Activated naive CD4-positive, alpha-beta T cell treated with anti-CD3 and anti-CD28 coated beads, Interleukin-2, amount 50 U/mL, for 16 hours (primary cell): ENCODE data around the gene MAP1LC3B.

ENCODE experiments used
- DNase-seq: peaks from one replicate; pipeline ENCODE4 v3.0.0-alpha.2; 2020

The MAP1LC3B gene

DNA sequence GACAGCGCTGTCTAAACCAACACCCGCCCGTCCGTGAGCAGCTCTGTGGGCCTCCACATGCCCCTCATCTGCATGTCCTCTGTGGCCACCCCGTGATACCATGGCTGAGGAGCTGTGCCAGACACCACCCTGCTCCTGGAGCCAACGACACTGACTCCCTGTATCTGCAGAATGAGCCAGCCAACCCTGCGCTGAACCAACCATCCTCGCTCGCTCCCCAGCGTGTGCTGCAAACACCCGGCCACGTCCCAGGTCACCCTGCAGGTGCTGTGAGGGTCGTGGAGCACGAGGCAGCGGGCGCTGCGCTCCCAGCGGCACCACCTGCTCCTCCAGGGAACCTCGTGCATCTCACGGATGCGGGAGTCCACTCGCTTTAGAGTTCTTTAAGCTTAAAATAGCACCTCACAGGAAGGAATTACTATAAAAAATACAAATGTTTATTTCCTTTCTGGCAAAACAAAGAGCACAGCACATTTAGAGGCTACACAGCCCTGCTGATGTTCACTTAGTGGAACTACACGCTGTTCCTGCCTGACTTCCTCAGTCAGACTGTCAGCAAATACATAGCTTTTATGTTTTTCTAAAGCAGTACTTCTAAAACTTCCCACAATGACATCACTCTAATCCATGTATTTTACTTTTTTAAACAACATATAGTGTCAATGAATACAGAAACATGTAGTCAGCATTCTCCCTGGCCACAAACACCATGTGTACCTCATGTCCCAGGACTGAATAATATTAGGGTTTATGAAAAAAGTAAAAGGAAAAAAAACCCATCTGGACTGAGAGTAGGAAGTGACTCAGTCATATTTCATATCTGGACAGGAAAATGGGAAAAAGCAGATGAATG lies 43.5 kb downstream of the MAP1LC3B start:
- DNase-seq = no peak

DNA sequence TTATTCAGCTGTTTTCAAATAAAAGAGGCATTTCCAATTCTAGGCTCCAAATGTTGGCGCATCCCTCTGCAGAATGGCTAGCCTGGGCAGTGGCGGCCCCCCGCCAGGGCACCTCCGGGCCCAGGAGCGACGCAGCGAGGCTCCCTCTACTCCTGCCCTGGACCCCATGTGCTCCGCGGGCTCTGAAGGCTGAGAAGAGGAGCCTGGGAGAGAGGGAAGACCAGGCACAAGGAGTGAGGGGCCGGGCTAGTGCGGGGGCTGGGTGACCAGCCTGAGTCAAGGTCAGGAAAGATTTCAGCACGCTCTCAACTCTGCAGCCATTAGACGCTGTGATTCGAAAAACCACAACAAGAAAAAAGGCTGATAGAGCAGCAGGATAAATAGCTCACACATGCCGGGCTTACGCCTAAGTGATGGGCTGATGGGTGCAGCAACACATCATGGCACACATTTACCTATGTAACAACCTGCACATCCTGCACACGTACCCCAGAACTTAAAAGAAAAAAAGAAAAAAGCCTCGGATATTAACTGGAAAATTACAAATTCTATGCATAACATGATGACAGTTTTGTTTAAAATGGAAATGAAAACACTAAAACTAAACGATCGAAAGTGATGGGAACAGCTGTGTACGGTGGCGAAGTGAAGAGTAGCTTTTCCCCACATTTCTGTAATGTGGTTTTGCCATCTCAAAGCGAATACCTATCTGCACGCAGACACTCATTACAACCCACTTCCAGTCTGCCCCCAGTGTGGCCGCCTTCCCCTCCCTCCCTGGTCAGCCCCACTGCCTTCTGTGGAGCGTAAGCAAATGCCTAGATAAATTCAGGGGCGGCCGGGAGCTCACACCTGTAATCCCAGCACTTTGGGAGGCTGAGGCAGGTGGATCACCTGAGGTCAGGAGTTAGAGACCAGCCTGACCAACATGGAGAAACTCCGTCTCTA lies 44.4 kb downstream of the MAP1LC3B start:
- peak; percentile 34 for DNase-seq

DNA sequence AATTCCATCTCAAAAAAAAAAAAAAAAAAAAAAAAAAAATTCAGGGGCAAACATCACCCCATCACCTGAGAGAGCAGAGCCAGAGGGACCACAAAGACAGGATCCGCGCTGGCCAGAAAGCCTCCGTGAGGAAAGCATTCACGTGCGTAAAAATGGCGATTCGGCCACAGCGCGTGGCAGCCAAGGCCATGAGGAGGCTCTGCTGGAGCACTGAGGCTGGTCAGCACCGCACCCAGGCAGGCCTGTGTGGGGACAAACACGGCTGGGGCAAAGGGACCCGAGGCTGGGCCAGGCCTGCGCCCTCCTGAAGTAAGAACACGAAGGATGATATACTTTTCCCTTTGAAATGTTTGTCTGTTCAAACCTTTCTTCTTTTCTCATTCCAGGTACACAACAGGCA lies 45.2 kb downstream of the MAP1LC3B start:
- no peak for DNase-seq

DNA sequence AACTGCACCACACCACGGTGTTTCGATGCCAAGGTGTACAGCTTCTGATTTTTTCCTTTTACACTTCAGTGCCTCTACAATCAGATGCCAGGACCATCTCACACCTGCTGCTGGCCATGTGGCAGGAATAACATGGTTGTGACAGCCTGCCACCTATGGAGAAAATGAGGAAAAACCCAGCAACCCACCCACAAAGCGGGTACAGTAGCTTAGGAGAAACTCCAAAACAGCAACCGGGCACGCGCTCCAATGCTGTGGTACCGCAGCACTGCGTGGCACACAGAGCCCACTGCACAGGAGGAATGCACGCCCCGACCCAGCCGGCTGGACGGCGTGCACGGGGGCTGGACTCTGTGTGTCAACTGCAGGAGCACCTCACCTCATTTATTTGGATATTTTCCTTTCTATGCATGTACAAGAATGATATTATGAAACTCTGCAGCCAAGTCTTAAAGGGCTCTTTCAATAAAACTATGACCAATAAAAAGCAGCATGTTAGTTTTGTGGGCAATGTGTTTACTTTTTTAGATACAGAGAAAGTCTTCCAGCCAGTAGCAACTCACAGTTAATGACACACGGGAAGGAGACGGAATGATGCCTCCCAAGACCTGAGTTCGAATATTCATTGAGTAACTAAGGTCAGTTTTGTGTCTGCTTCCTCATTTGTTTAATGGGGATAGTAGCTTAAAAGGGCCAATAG lies 45.9 kb downstream of the MAP1LC3B start:
- DNase-seq = no peak

DNA sequence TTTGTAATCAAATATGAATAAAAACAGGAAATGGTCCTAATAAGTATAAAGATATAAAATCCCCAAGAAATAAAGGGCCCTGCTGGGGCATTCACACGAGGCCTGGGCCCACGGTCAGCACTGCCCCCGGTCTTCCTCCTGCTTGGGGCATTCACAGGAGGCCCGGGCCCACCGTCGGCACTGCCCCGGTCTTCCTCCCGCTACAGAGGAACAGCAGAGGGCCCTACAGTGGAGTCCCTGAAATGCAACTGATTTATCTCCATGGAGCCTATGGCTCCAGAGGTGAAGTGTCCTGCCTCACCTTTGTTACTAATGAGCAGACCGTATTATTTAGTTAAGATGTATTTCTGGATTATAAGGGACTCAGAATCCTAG lies 46.5 kb downstream of the MAP1LC3B start:
- DNase-seq = no peak

DNA sequence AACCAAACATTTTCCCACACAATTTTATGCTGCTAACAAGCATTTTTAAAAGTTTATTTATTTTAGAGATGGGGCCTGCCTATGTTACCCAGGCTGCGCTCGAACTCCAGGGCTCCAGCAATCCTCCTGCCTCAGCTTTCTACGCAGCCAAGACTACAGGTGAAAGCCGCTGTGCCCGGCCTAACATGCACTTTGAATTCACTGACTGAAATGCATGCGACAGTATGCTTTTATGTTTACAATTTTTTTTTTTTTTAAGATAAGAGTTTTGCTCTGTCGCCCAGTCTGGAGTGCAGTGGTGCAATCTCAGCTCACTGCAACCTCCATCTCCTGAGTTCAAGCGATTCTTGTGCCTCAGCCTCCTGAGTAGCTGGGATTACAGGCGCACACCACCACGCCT lies 47.8 kb downstream of the MAP1LC3B start:
- DNase-seq = no peak

DNA sequence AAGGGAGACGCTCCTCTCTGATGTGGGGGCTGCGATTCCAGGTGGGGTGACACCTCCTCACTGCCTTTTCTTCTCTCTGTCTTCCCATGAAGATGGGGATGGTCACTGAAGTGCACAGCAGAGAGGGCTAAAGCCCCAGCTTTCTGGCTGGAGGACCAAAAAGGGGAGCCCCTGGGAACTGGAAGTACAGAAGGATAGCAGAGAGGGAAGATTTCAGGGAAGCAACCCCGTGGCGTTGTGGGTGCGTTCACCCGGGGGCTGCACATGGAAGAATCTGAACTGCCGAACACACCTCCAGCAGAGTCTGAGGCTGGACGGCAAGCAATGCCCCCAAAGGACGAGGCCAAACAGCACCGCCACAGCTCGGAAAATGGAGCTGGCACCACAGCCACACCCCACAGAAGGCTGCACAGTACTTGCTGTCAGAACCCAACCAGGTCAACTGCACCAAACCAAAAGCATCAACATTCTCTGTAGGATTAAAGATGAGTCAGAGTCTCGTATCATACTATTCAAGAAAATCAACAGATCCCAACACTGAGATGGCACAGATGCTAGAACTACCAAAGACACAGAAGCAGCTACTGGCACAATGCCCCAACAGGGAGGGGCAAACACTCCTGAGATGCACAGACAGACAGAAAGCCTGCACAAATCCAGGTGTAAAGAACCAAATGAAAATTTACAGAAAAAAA lies 49.9 kb downstream of the MAP1LC3B start:
- DNase-seq = no peak

DNA sequence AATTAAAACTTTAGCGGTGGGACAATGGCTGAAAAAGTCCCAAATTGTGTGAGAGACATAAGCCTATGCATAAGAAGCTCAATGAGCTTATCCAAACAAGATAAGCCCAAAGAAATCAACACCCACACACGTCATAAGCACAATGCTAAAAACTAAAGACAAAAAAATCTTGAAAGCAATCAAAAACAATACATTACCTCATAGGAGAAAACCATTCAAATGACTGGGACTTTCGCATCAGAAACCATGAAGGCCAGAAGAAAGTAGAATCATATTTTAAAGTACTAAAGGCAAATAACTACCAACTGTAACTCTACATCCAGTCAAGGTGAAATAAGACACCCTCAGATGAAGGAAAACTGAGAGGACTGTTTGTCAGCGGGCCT lies 50.4 kb downstream of the MAP1LC3B start:
- DNase-seq = no peak

DNA sequence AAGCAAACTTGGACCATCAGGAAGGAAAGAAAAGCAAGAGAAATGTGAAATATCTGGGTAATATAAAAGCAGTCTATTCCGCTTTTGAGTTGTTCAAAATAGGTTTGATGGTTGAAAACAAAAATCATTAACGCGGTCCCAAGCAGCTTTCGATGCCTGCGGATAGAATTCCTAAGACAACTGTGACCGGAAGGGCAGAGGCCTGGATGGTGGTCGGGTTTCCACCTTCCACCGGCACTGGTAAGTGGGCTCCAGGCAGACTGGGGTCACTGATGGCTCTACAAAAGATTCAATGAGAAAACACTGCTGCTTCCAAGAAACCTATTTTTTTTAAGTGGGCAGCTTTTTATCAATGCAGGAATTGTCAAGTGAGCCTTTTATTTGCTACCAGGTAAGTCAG lies 50.9 kb downstream of the MAP1LC3B start:
- no peak for DNase-seq

DNA sequence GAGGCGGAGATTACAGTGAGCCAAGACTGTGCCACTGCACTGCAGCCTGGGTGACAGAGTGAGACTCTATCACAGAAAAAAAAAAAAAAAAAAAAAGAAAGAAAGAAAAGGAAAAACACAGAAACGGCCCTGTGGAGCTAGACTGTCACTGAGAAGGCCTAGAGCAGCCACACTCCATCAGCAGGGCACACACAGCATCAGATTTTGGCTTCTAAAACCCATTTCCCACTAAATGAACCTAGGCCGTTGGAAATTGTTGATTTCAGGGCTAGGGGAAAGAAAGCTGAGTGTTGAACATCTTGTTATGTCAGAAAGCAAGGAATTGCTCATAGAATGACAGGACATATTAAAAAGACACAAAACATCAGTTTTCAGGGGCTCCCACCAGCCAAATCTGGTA lies 51.8 kb downstream of the MAP1LC3B start:
- no peak for DNase-seq

DNA sequence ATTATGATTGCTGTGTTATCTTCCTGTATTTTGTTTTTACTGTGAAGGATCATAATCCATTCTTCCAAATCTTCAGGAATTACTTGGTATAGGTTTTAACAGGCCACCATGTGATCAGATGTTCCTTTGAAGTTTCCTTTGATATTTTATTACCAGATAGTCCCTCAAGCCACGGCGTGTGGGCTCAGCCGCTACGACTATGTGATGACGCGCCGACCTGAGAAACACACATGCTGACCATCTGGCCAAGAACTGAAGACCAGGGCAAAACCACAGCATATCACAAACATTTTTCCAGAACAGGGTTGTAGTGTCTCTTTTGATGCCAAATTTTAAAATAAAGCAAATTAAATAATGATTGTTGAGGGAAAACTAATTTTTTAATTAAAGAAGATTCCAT lies 53.4 kb downstream of the MAP1LC3B start:
- no peak for DNase-seq

DNA sequence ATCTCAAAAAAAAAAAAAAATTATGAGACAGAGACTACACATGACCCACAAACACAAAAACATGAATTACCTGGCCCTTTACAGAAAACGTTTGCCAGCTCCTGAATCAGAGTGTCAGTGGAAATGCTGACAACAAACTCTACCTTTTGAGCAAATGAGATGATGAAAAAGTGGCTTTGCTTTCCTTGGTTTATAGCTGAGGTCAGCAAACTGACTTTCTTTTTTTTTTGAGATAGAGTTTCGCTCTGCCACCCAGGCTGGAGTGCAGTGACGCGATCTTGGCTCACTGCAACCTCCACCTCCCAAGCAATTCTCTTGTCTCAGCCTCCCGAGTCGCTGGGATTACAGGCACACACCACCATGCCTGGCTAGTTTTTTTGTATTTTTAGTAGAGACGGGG lies 54.3 kb downstream of the MAP1LC3B start:
- no peak for DNase-seq

DNA sequence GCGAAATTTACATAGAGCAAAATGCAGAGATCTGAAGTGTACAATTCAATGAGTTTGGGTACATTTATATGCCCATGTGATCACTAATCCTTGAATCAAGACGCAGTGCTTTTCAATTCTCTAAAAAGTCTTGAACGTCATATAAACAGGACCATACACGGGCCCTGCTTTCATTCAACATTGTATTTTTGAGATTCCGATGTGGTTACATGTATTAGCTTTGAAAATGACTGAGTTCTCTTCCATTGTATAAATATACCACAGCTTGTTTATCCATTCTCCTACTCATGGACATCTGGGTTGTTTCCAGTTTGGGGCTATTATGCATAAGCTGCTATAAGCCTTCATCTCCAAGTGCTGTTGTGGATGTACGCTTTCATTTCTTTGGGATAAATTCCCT lies 55.2 kb downstream of the MAP1LC3B start:
- DNase-seq = no peak

DNA sequence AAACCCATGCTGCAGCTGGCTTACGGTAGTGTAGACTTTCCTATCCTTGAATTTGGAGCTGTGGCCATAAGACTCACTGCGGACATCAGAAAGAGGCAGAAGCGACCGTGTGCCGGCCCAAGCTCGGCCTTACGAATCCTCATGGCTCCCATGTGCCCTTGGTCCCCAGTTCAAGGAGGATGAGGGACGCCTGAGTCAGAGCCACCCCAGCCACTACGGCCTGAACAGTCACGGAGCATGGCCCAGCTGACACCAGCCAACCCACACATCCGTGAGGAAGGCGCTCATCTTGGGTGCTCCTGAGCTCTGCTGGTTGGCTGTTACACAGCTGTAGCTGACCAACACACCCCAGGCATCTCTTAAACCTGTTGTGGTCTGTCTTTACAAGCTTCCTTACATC lies 56.7 kb downstream of the MAP1LC3B start:
- no peak for DNase-seq

DNA sequence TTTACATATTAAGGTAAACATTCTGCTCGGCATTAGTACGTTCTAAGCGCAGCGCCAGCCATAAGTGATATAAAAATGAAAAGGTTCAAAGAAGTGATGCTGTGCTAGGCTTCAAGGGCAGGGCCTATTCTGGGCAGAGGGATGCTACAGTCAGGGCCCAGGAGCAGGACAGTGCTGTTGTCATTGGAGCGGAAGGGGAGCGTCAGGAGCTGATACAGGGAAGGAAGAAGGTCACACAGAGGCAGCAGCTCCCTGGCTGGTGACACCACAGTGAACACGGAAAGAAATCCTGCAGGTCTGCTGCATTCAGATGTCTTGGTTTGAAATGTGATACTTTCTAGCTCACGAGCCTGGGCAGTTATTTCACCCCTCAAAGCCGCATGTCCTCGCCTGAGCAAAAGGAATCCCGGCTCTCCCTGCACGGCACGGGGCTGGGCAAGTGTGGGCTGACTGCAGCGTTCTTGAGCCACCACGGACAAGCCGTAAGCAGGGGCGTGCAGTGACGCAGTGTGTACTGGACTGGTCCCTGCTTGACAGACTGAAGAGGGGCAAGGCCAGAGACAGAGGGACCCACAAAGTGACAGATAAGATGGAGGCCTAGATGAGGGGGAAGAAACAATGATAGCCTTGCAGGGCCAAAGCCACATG lies 59.6 kb downstream of the MAP1LC3B start:
- no peak for DNase-seq

DNA sequence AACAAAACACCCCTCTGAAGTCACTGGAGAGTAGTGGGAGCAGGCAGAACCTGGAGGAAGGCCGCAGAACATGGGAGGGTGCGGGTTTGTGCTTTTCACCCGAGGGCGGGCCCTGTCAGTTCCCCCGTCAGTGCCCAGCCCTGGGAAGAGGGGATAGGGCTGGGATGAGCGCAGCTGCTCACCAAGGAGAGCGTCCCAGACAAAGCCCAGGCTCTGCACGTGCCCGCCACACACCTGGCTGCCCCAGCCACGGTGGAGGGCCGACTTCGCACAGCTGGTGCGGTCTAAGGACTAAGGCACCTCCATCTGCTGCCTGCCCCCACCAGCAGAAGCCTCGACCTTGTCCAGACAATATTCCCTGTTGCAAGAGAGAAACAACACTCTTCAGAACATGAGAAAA lies 61.2 kb downstream of the MAP1LC3B start:
- no peak for DNase-seq
